Neutrophil (primary cell): ENCODE data around the gene PTCD2.
A peak's percentile ranks its signal among the peaks of the same experiment; 100 is the strongest.

Source experiments
- H3K27ac ChIP-seq: fragments of 200-600 bp; sonication (generic); 2 replicates; pipeline ENCODE4 v1.5.1; 2016; ENCODE audit warnings: mild to moderate bottlenecking, moderate library complexity
- H3K27me3 ChIP-seq: fragments of 200-600 bp; sonication (generic); 2 replicates; pipeline ENCODE4 v1.6.0; 2016; ENCODE audit warnings: mild to moderate bottlenecking
- H3K36me3 ChIP-seq: fragments of 200-600 bp; sonication (generic); 2 replicates; pipeline ENCODE4 v1.5.1; 2017
- H3K4me1 ChIP-seq, 2 experiments: fragments of 200-600 bp in 1 of 2; sonication (generic) in 1 of 2; 1 replicate in 1 of 2; 2 replicates in 1 of 2; pipeline versions ENCODE4 v1.5.1 to v1.6.1; 2013 to 2016; ENCODE audit warnings: low read depth in 1 of 2, low read length in 1 of 2, mild to moderate bottlenecking in 1 of 2, moderate library complexity in 1 of 2; ENCODE audit not compliant: control insufficient read depth in 1 of 2, insufficient read depth in 1 of 2
- H3K4me3 ChIP-seq, 2 experiments: fragments of 200-600 bp in 1 of 2; sonication (generic) in 1 of 2; 1 replicate in 1 of 2; 2 replicates in 1 of 2; pipeline ENCODE4 v1.5.1; 2013 to 2016; ENCODE audit warnings: low read depth in 1 of 2, low read length in 1 of 2, mild to moderate bottlenecking in 1 of 2, moderate library complexity in 1 of 2
- H3K9me3 ChIP-seq: fragments of 200-600 bp; sonication (generic); 2 replicates; pipeline ENCODE4 v1.5.1; 2016
- TF ChIP-seq, protein P1 (sequence below): fragments of 200-600 bp; sonication (generic); IDR thresholded peaks from 2 replicates; pipeline ENCODE4 v1.5.1; 2016; ENCODE audit warnings: antibody characterized with exemption

Gene PTCD2

DNA sequence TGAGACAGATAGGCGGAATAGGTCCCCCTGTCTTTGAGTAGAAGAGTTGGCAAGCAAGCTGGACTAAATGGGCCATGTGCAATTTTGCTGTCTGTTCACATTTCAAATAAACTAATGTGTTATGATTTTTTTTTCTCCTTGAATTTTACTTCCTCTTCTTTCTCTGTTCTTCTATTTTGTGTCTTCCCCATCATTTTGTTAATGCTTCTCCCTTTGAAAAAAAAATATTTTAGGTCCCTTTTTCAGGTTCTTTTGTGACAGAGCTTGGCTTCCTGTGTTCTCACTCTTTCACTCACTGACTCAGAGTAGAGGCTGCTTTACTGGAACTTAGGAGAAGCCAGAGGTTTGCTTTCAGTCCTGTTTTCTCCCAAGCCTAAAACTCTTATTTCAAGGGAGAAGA, 48.1 kb downstream of the PTCD2 start:
- Histone ChIP-seq H3K36me3 (no peaks in the 10 kb centered on the region), H3K9me3 (no peaks in the 10 kb centered on the region), H3K4me3 (no peak overlapping the region), H3K27me3 (no peaks in the 10 kb centered on the region), H3K4me1 (peaks cover 28 to 52% of the 10 kb centered on the region in 2 experiments), H3K27ac (peak overlapping the region; percentile 40)
- TF ChIP-seq, protein P1, sequence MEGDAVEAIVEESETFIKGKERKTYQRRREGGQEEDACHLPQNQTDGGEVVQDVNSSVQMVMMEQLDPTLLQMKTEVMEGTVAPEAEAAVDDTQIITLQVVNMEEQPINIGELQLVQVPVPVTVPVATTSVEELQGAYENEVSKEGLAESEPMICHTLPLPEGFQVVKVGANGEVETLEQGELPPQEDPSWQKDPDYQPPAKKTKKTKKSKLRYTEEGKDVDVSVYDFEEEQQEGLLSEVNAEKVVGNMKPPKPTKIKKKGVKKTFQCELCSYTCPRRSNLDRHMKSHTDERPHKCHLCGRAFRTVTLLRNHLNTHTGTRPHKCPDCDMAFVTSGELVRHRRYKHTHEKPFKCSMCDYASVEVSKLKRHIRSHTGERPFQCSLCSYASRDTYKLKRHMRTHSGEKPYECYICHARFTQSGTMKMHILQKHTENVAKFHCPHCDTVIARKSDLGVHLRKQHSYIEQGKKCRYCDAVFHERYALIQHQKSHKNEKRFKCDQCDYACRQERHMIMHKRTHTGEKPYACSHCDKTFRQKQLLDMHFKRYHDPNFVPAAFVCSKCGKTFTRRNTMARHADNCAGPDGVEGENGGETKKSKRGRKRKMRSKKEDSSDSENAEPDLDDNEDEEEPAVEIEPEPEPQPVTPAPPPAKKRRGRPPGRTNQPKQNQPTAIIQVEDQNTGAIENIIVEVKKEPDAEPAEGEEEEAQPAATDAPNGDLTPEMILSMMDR, result no peak

DNA sequence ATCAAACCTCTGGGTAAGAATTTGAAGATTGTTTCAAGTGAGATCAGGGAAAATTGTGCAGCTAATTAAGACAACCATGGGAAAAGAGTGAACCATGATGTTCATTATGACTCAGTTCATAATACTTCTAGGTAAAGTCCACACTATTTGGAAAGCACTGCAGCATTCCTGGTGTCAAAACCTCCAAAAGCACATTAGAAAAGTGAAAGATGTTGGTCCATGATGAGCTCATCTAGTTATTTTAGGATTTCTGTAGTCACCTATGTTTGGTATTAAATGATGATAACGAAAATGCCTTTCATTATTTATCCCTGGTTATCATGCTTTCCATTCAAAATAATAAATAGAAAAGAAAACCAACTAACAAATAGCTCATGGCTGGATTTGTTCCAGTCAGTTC, 49.1 kb downstream of the PTCD2 start:
- Histone ChIP-seq H3K9me3 (no peaks in the 10 kb centered on the region), H3K27me3 (no peaks in the 10 kb centered on the region), H3K27ac (no peak overlapping the region), H3K36me3 (no peaks in the 10 kb centered on the region), H3K4me3 (no peak overlapping the region), H3K4me1 (peaks cover 22 to 44% of the 10 kb centered on the region in 2 experiments)
- TF ChIP-seq, protein P1, result no peak

DNA sequence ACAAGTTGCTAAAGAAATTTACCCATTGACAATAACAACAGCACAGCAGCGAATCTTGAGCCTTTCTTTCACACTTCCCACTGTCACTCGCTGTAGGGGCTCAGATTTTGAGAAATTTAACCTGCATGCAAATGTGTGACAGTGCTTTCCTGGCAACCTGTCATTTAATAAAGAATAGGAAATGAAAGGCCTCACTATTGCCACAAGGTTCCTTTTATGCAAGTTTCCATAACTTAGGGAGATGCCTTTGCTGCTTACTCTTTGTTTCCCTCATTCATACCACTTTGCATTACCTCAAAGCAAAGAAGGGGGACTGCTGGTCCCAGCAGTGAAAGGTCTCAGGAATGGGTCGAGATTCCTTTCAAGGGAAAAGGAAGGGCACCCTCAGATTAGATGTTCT, 49.5 kb downstream of the PTCD2 start:
- TF ChIP-seq, protein P1, result no peak
- Histone ChIP-seq H3K4me1 (peaks cover 19 to 39% of the 10 kb centered on the region in 2 experiments), H3K4me3 (no peak overlapping the region), H3K27ac (no peak overlapping the region), H3K9me3 (no peaks in the 10 kb centered on the region), H3K27me3 (no peaks in the 10 kb centered on the region), H3K36me3 (no peaks in the 10 kb centered on the region)

DNA sequence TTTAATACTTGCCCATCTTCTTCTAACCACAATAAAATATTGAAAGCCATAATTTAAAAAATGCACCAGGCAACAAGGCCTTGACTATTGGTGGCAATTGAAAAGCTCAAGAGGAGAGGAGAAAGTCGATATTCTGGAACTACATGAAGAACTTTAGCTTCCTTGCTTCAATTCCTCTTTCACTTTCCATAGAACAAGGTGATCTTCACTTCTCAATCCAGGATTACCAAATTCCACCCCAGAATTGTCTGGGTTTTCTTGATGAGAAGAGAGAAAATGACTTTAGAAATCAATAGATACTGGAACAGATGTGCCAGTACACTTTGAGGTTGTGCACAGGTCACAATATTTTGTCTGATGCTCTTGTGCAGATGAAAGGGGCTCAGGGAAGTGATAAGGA, 52.2 kb downstream of the PTCD2 start:
- H3K27me3 ChIP-seq, result no peaks in the 10 kb centered on the region
- peaks cover 19 to 30% of the 10 kb centered on the region in 2 experiments for H3K4me1 ChIP-seq
- H3K9me3 ChIP-seq, result no peaks in the 10 kb centered on the region
- no peak overlapping the region for H3K27ac ChIP-seq
- H3K36me3 ChIP-seq, result no peaks in the 10 kb centered on the region
- TF ChIP-seq, protein P1, result no peak
- no peak overlapping the region for H3K4me3 ChIP-seq

DNA sequence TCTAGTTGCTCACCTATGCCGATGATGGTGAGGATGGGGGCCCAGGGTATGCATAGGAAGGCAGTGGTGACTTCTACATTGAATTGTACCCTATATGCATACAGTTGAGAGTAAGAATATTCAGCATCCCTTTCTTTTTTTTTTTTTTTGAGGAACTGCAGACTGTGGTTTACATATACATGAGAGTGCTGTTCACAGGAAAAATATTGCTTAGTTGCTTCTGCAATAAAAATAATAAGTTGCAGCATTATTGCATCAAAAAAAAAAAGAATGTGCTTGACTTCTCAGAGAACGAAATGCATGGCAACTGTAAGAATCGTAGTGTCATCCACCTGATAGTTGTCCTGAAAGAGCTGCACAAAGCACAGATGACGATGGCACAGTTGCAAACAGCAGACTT, 52.8 kb downstream of the PTCD2 start:
- Histone ChIP-seq H3K9me3 (no peaks in the 10 kb centered on the region), H3K4me3 (no peak overlapping the region), H3K27ac (no peak overlapping the region), H3K27me3 (no peaks in the 10 kb centered on the region), H3K36me3 (no peaks in the 10 kb centered on the region), H3K4me1 (peaks cover 19 to 30% of the 10 kb centered on the region in 2 experiments)
- TF ChIP-seq, protein P1, result no peak

DNA sequence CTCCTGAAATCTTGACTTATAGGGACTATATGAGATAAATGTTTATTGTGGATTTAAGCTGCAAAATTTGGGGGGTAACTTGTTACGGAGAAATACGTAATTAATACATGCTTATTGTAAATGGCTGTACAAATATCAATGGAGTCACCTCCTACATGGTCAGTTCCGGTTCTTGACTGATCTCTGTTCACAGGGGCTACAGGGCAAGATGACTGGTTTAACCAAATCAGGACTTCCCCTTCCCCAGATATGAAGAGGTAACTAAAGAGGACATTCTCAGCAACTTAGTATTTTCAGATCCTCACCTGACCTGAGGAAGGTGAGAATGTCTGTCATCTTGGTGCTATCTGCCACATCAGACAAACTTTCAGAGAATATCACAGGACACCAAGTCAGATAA, 54.7 kb downstream of the PTCD2 start:
- no peak overlapping the region for H3K27ac ChIP-seq
- no peaks in the 10 kb centered on the region for H3K9me3 ChIP-seq
- TF ChIP-seq, protein P1, result no peak
- H3K4me1 ChIP-seq, result peaks cover 14 to 17% of the 10 kb centered on the region in 2 experiments
- no peak overlapping the region for H3K4me3 ChIP-seq
- H3K36me3 ChIP-seq, result no peaks in the 10 kb centered on the region
- no peaks in the 10 kb centered on the region for H3K27me3 ChIP-seq
